NOMO-1 treated with DMSO at 0.1 percent for 48 hours (cell line): Measurements from ENCODE around the gene CRYBA4.

Source experiments
- DNase-seq: peaks from one replicate; lab custom pipeline; 2025; ENCODE audit not compliant: unreplicated experiment; lab: John Stamatoyannopoulos, UW

The CRYBA4 gene

DNA sequence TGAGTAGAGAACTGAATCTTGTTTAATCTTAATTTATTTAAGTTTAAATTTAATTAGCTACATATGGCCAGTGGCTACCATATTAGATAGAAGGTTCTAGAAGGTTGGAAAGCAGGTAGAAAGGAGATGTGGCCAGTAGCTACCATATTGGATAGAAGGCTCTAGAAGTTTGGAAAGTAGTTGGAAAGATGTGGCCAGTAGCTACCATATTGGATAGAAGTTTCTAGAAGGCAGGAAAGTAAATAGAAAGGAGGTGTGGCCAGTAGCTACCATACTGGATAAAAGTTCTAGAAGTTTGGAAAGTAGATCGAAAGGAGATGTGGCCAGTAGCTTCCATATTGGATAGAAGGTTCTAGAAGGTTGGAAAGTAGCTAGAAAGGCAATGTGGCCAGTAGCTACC, 2.2 kb downstream of the CRYBA4 start:
- DNase-seq = no peak

- DNase-seq = no peak
Observed at GRCh38 chr22:26624803-26625202, 3.0 kb downstream of the CRYBA4 start.

GRCh38 chr22:26629988-26630761, 8.4 kb downstream of the CRYBA4 start:
- DNase-seq = no peak

- DNase-seq = no peak
Observed at GRCh38 chr22:26631282-26631681, 9.5 kb downstream of the CRYBA4 start.

DNA sequence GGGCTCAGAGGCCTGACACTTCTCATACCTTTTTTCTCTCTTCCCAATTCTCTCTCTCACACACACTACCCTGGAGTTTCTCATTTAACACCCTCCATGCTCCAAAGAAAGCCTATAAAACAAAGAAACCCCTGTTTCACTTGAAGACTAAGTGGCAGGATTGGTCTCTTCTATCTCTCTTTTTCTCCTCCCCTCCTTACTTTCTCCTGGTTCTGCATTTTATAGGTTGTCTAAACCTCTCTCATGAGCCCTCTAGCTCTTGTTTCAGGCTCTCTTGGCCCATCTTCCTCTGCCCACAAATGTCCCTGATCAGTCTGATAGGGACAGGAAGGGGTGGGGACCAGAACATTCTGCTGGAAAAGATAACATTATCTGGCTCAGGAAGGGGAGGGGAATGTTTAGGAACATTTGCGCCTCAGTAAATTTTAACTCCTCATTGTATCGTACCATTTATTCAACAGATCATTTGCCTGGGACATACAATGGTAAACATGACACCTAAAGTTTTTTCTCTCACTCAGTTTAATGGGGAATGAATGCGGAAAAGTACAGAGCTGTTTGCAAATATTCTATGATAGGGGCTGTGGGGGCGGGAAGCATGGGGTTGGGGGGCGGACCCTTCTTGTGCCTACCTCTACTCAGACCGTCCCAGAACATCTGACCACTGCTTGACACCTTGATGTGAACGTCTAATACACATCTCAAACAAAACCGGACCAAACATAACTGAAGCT, 10.8 kb downstream of the CRYBA4 start:
- DNase-seq = no peak

DNA sequence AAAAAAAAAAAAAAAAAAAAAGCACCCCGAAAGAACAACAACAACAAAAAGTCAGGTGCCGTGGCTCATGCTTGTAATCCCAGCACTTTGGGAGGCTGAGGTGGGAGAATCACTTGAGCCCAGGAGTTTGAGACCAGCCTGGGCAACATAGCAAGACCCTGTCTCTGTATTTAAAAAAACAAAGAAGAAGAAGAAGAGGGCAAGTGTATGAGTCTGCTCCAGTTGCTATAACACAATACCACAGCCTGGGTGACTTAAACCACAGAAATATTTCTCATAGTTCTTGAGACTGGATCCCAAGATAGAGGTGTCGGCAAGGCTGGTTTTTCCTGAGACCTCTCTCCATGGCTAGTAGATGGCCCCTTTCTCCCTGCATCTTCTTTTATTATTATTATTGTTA, 12.4 kb downstream of the CRYBA4 start:
- DNase-seq = no peak

DNA sequence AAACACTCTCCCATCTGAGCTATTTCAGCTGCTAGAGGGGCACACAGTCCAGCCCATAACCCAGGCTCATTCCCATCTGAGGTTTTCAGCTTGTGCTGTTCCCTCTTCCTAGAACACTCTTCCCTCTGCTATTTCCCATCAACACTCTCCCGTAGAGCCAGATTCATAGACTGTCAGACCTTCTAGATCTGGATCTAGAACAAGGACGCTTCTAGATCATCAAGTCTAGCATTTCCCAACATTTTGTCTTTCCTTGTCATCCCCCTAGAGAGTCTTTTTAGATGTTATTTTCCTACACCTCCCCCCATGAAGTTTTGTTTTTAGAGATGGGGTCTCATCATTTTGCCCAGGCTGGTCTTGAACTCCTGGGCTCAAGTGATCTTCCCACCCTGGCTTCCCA, 13.4 kb downstream of the CRYBA4 start:
- no peak for DNase-seq

- DNase-seq = no peak
Observed at GRCh38 chr22:26636296-26636695, 14.5 kb downstream of the CRYBA4 start.

GRCh38 chr22:26642465-26643417, 21.0 kb downstream of the CRYBA4 start:
- DNase-seq = no peak

DNA sequence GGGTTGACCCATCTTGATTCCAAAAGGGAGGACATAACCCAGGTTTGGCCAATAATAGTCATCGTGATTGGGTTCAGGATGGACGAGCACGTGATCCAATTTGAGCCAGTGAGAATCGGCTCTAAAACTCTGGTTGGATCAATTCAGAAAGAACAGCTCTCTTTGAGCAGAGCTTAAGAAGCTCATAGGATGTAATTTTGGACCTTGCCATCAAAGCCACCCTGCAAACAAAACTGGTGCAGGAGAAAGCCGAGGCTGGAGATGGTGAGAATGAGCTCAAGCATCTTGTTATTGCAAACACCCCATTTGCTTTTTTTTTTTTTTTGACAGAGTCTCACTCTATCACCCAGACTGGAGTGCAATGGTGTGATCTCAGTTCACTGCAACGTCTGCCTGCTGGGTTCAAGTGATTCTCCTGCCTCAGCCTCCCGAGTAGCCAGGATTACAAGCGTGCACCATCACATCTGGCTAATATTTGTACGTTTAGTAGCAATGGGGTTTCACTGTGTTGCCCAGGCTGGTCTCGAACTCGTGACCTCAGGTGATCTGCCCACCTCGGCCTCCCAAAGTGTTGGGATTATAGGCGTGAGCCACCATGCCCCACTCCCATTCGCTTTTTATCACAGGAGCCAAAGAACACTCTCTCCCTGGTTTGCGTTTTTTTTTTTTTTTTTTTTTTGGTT, 21.8 kb downstream of the CRYBA4 start:
- DNase-seq = no peak

GRCh38 chr22:26646158-26646557, 24.4 kb downstream of the CRYBA4 start:
- no peak for DNase-seq

DNA sequence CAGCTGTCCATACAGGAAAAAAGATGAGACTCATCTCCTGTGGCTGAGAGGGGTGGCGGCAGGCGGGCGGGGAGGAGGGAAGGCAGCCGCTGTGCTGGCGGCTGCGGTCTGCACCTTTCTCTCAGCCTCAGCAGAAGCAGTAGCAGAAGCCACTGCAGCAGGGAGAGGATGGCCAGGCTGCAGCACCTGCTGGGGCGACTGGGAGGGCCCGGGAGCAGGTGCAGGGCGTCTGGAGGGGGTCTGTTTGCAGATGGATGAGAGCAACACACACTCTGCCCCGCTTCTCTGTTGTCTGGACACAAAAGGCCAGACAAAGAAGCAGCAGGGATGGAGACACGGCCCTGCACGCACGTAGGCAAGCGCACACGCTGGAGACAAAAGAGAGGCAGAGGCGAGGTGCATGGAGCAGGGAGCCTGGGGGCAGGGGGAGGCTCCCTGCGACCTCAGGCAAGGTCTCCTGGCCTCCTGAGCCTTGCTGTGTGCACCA, 26.3 kb downstream of the CRYBA4 start:
- DNase-seq = no peak

DNA sequence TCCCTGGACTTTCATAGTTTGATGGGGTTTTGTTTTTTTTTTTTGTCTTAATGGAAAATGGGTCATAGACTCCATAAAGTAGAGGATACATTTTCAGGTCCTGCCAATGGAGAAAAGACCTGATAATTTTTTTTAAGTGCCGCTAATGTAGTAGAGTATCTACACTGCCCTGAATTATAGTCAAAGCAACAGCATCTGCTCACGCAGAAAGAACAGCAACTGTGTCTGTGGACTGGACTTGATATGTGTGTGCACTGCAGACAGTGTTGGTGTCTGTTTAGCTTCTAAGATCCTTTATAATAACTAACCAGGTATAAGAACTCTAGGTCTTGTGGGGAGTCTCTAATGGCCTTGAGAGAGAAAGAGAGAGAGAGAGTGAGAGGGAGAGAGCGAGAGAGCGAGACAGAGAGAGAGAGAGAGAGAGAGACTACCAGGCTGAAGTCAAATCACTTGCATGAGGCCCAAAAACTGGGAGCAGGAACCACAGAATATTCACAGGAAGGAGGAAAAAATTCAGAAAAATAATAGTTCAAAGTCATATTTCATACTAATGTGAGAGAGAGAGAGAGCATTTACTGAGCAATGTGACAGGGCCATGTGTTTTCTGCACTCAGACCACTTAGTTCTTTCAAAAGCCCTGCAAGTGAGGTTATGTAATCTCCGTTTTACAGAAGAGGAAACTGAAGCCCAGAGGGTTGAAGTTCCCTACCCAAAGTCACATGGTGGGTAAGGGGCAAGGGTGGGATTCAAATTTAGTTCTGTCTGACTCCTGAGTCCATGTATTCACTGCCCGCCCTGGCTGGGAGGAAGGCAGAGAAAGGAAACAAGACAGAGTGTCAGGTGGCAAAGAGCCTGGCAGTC, 27.0 kb downstream of the CRYBA4 start:
- DNase-seq = peak; percentile 89

- DNase-seq = no peak
Observed at GRCh38 chr22:26650722-26651421, 29.1 kb downstream of the CRYBA4 start.

- peak; percentile 17 for DNase-seq
Observed at GRCh38 chr22:26651815-26652214, 30.1 kb downstream of the CRYBA4 start.

DNA sequence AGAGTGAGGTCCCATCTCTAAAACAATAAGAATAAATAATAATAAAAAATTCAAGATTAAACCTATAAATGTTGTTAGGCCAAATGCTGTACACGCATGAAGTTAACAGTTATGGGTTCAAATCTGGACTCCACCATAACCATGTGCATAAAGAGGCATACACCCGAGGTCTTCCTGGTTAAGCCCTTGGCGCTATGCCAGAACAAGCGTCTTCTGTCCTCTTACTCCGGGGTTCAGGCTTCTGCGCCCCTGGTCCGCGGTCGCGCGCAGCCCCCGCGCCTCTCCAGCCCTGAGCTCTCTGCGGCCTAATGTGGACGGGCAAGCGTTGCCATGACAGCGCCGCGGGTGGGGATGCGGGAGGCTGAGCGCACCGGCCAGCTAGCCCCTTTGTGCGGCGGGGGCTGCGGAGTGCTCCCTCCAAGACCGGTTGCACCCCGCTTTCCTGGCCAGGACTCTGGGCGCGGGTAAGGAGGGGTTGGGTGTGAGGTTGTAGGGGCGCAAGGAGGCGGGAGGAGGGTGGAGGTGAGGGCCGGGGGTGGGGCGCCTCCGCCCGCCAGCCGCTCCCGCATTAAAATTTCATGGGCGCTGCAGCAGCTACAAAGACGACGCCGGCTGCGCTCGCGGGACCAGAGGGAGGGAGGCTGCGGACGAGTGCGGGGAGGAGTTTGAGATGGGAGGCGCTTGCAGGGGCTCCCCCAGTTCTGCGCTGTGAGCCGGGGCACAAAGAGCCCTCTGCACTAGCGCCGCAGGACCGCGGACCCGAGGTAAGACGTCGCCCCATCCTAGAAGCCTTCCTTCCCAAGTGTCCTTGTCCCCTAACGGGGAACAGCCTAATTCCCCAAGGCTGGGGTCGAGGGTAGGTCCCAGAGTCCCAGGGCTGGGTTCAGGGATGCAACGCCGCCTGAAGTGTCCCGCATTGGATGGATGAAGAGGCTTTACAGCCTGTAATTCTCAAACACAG, 35.4 kb downstream of the CRYBA4 start, which contains the start of gene MIAT:
TSS of gene MIAT (plus strand) at position 698 of the 961 bp plus-strand sequence.
- no peak for DNase-seq

DNA sequence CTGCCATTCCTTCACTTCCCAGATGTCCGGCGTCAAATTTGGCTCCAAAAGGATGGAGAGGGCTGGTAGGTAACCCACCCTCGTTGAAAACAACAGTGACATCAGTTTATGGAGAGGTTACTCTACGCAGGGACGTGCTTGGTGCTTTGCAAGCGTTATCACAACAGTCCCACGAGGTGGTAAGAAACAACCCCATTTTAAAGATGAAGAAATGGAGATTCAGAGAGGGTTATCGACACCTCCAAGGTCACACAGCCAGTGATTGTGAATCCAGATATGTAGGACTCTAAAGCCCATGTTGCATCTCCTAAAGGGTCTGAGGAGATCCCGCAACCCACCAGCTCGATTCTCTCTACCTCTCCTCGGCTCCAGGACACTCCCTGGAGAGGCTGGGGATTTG, 36.4 kb downstream of the CRYBA4 start:
- DNase-seq = no peak
